Heart left ventricle (tissue), 16 donors: ENCODE results near the gene NFATC2IP. TPM values are rescaled to one million over a fixed set of nuclear protein-coding genes. Genes with fewer than 3 reads are reported as not detected.
"Not testable (repeated sequence)": the region's sequence is repeated elsewhere in the genome, so short reads cannot be mapped to it uniquely, and the experiment has no call there.

Experiments used
- ATAC-seq, 4 donors: fragments of 200-7000 bp; cut with Tn5 transposase; one replicate each; pipeline ENCODE4 v1.9.1; 2020 to 2022; ENCODE audit warnings: moderate library complexity in 4 of 4, mild to moderate bottlenecking in 3 of 4, moderate number of reproducible peaks in 1 of 4
- DNase-seq, 5 donors: peaks; one replicate each; pipeline ENCODE4 v3.0.0-alpha.2; 2020
- H3K27ac ChIP-seq, 12 donors: fragments of 200-600 bp; sonication (generic) in 4 of 12; one replicate each; pipeline versions ENCODE4 v1.5.0 to v1.8.0; 2016 to 2022; ENCODE audit warnings: mild to moderate bottlenecking in 2 of 12
- H3K27me3 ChIP-seq, 9 donors: fragments of 200-600 bp; sonication (generic) in 2 of 9; one replicate each; pipeline versions ENCODE4 v1.5.1 to v1.8.0; 2016 to 2022; ENCODE audit warnings: mild to moderate bottlenecking in 3 of 9
- H3K36me3 ChIP-seq, 9 donors: fragments of 200-600 bp; sonication (generic) in 2 of 9; one replicate each; pipeline versions ENCODE4 v1.5.0 to v1.8.0; 2018 to 2022; ENCODE audit warnings: mild to moderate bottlenecking in 2 of 9
- H3K4me1 ChIP-seq, 12 donors: fragments of 200-600 bp; sonication (generic) in 4 of 12; one replicate each; pipeline versions ENCODE4 v1.5.0 to v1.8.0; 2016 to 2022; ENCODE audit warnings: mild to moderate bottlenecking in 3 of 12
- H3K4me3 ChIP-seq, 12 donors: fragments of 200-600 bp; sonication (generic) in 4 of 12; one replicate each; pipeline versions ENCODE4 v1.5.0 to v1.8.0; 2017 to 2022; ENCODE audit warnings: mild to moderate bottlenecking in 9 of 12, moderate library complexity in 4 of 12
- H3K9me3 ChIP-seq, 12 donors: fragments of 200-600 bp; sonication (generic) in 4 of 12; one replicate each; pipeline versions ENCODE4 v1.5.0 to v1.8.0; 2016 to 2022; ENCODE audit warnings: mild to moderate bottlenecking in 1 of 12
- CTCF ChIP-seq, 12 donors: fragments of 200-600 bp; sonication (generic) in 4 of 12; IDR thresholded peaks; one replicate each; pipeline versions ENCODE4 v1.5.0 to v1.8.0; 2018 to 2022; ENCODE audit warnings: antibody characterized with exemption in 12 of 12, mild to moderate bottlenecking in 5 of 12
- POLR2A ChIP-seq, 2 donors: fragments of 450-650 bp; IDR thresholded peaks; one replicate each; pipeline ENCODE4 v1.6.1; 2017; ENCODE audit warnings: antibody characterized with exemption in 2 of 2, mild to moderate bottlenecking in 2 of 2, moderate library complexity in 2 of 2
- WGBS, 4 donors: extraction: QIAGEN DNeasy Blood & Tissue Kit in 2 of 4; methylation state at CpG; one replicate each; pipeline versions ENCODE4 v1.1.5 to v1.1.7; 2013 to 2018; 5-methylcytosine and 5-hydroxymethylcytosine counted together
- intact Hi-C, 10 donors: fragments of 100-400 bp; cut with DNase I; formaldehyde crosslinking; loops; one replicate each; pipeline versions ENCODE4 v1.11.1 to v1.14.2; 2022
- polyA plus RNA-seq, 2 donors: library from polyadenylated mRNA; stranded (reverse); fragments of 200-250 nt; gene quantifications; one replicate each; pipeline ENCODE4 v1.2.3, GENCODE V29; 2013
- total RNA-seq, 9 donors: library from RNA; depleted of rRNA in 2 of 9; stranded (reverse); fragments of >200 nt in 2 of 9; fragmentation: NEBNext Ultra II Directional in 3 of 9; extraction: Animal tissue kit (Norgen Biotek cat#: 25700) in 3 of 9; gene quantifications; one replicate each; pipeline versions ENCODE4 v1.1.0 to v1.2.4, GENCODE V29; 2016 to 2023
- donor health status: ischemic (EF 13 %, LVEDD 7.1; RV severe dilation, severe dysfunction).
- donor health status: healthy with polysubstance abuse.
- donor health status: DM: no; HTN: yes; CAD: no.
- donor health status: DM: no; HTN: no; CAD: no.
- donor health status: ischemic (EF 25% LVEDD 6.9; RV normal size, moderate dysfunction).
- donor health status: ischemic (EF 25% LVEDD 5.7; RV mildly dilated, moderate dysfunction).
- donor health status: healthy.
- donor health status: DM: yes; HTN: yes; CAD: no.
- donor health status: ischemic (EF 35%, LVEDD 5.7; RV mildly dilated, moderate dysfunction).
- donor health status: nonischemic (EF 11% LVEDD 7.7; RV severe dilation, severe dysfunction).
- donor health status: DM: yes; HTN: yes; CAD: no.
- donor health status: PGD.
- donor health status: ischemic (EF 29% LVEDD 5.4; RV normal size, mild dysfunction).
- donor health status: nonischemic (EF 23%, LVEDD 6.1; RV moderate dilation, normal function).

NFATC2IP gene
- total and polyA plus RNA-seq, 11 donors = 11.1 to 25.3 (median 19.5) TPM

DNA sequence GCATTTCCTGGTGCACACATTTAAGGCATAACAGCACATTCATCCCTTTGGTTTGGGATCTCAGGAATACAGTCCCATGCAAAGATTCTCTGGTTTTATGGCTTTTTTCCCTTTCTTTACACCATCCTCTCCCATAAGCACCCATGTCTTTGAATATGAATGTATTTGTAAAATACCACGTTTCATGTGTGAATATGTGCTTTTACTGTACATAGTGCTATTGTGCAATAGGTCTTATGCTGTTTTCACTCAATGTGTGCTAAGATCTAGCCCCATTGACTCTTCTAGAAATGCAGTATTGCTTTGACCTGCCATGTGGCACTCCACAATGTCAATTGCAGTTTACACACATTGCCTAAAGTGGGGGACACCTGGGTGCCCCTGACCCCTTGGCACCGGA is 13.8 kb downstream of the NFATC2IP start:
- ATAC-seq = no peak
- no peak for DNase-seq
- WGBS, 4 donors = 90 to 96% (median 91%) methylated on average over 2 of the region's 2 CpGs
- H3K27me3 ChIP-seq = no peaks in the 10 kb centered on the region
- peaks cover 0 to 65% (median 42%) of the 10 kb centered on the region in 9 donors for H3K36me3 ChIP-seq
- no peak for TF ChIP-seq POLR2A (IDR thresholded peaks at IDR 0.05)
- no peaks in the 10 kb centered on the region for H3K4me1 ChIP-seq
- H3K4me3 ChIP-seq = no peak overlapping the region
- intact Hi-C loops = no loop called here
- H3K27ac ChIP-seq = no peak overlapping the region
- no peaks in the 10 kb centered on the region for H3K9me3 ChIP-seq

- WGBS, 4 donors = 88 to 94% (median 90%) methylated on average over 4 of the region's 4 CpGs
- Histone ChIP-seq H3K27ac (no peak overlapping the region), H3K4me3 (no peak overlapping the region), H3K27me3 (no peaks in the 10 kb centered on the region), H3K9me3 (no peaks in the 10 kb centered on the region), H3K36me3 (peaks cover 0 to 41% (median 28%) of the 10 kb centered on the region in 9 donors), H3K4me1 (no peaks in the 10 kb centered on the region)
- no peak for DNase-seq
- intact Hi-C loops = no loop called here
- no peak for ATAC-seq
- TF ChIP-seq CTCF (IDR thresholded peaks at IDR 0.05) = no peak
- no peak for TF ChIP-seq POLR2A (IDR thresholded peaks at IDR 0.05)
Measured at GRCh38 chr16:28967156-28967555, 16.4 kb downstream of the NFATC2IP start.

- H3K27me3 ChIP-seq, ATAC-seq, H3K4me3 ChIP-seq, DNase-seq, H3K9me3 ChIP-seq, H3K27ac ChIP-seq, H3K4me1 ChIP-seq: not testable (repeated sequence)
- 90 to 96% (median 92%) methylated on average over 2 of the region's 2 CpGs for WGBS, 4 donors
- intact Hi-C loops = loop anchor here in 2 of 10 donors (2.0 kb wide), 1 partner anchor 15 kb away; no protein-coding TSS in a partner anchor
- peaks cover 0 to 15% (median 2%) of the 10 kb centered on the region in 9 donors for H3K36me3 ChIP-seq
Measured at GRCh38 chr16:28969696-28970095, 19.0 kb downstream of the NFATC2IP start.

- peak in 4 of 5 donors; percentile 41 to 59 (median 55) for DNase-seq
- 0 to 2% (median 1%) methylated on average over 17 of the region's 17 CpGs for WGBS, 4 donors
- intact Hi-C loops = loop anchor here in 1 of 10 donors (1.0 kb wide), 1 partner anchor 128 kb away; the partner anchor contains the start of gene TUFM
Measured at GRCh38 chr16:28974007-28974436, 23.3 kb downstream of the NFATC2IP start.

More at GRCh38 chr16:28974007-28974436, 23.3 kb downstream of the NFATC2IP start:
- no peaks in the 10 kb centered on the region for H3K9me3 ChIP-seq
- peak; percentile 34 to 75 (median 54) for TF ChIP-seq CTCF (IDR thresholded peaks at IDR 0.05)
- TF ChIP-seq POLR2A (IDR thresholded peaks at IDR 0.05) = no peak
- peak; percentile 33 to 65 (median 51) for ATAC-seq
- H3K4me3 ChIP-seq = peak overlapping the region; percentile 67 to 98 (median 88)
- peaks cover 0 to 24% (median 13%) of the 10 kb centered on the region in 12 donors for H3K4me1 ChIP-seq
- peaks cover 0 to 25% (median 14%) of the 10 kb centered on the region in 9 donors for H3K36me3 ChIP-seq
- no peaks in the 10 kb centered on the region for H3K27me3 ChIP-seq
- peak overlapping the region in 11 of 12 donors; percentile 75 to 91 (median 81) for H3K27ac ChIP-seq
